WTC11 (cell line): ENCODE data around the gene BDH1. TPM values are rescaled to one million over a fixed set of nuclear protein-coding genes. Genes with fewer than 3 reads are reported as not detected.

ENCODE experiments used
- ATAC-seq: fragments of 200-7000 bp; cut with Tn5 transposase; 2 replicates; pipeline ENCODE4 v1.10.0; 2021; ENCODE audit warnings: mild to moderate bottlenecking, moderate library complexity
- CTCF ChIA-PET: fragments of 300-600 bp; sonication (Branson Sonifier 250); formaldehyde crosslinking; loops from one replicate; lab custom pipeline; 2021; ENCODE audit warnings: antibody characterized with exemption; lab: Charles Lee
- POLR2A ChIA-PET: fragments of 350-600 bp; sonication (Branson Sonifier 250); formaldehyde crosslinking; loops from one replicate; lab custom pipeline; 2021; ENCODE audit warnings: antibody characterized with exemption; lab: Charles Lee
- DNase-seq: peaks from one replicate; pipeline ENCODE4 v3.0.0; 2021; ENCODE audit warnings: low spot score
- H3K27ac Mint-ChIP-seq: 2 replicates; pipeline ENCODE4 v1.8.0; 2021; ENCODE audit warnings: mixed read lengths
- H3K27me3 Mint-ChIP-seq: 2 replicates; pipeline ENCODE4 v1.8.0; 2021; ENCODE audit warnings: low read depth, mild to moderate bottlenecking, moderate library complexity, mixed read lengths
- H3K36me3 Mint-ChIP-seq: 2 replicates; pipeline ENCODE4 v1.8.0; 2021; ENCODE audit warnings: mixed read lengths
- H3K4me1 Mint-ChIP-seq: 2 replicates; pipeline ENCODE4 v1.8.0; 2022; ENCODE audit warnings: mixed read lengths
- H3K4me3 Mint-ChIP-seq: 2 replicates; pipeline ENCODE4 v1.8.0; 2021; ENCODE audit warnings: mild to moderate bottlenecking, moderate library complexity, mixed read lengths
- H3K9me3 Mint-ChIP-seq: 2 replicates; pipeline ENCODE4 v1.8.0; 2021; ENCODE audit warnings: mixed read lengths
- ELF4 ChIP-seq: sonication (generic); formaldehyde crosslinking; IDR thresholded peaks from 2 replicates; pipeline ENCODE4 v1.8.1; 2022; ENCODE audit warnings: low read depth, mild to moderate bottlenecking, moderate library complexity, missing genetic modification reagents
- ESRRA ChIP-seq: sonication (generic); formaldehyde crosslinking; IDR thresholded peaks from 2 replicates; pipeline ENCODE4 v1.8.1; 2022; ENCODE audit warnings: mild to moderate bottlenecking, missing genetic modification reagents, borderline replicate concordance
- ETV6 ChIP-seq: sonication (generic); formaldehyde crosslinking; IDR thresholded peaks from 2 replicates; pipeline ENCODE4 v1.8.1; 2022; ENCODE audit warnings: mild to moderate bottlenecking, missing genetic modification reagents
- FOXJ3 ChIP-seq: sonication (generic); formaldehyde crosslinking; IDR thresholded peaks from 2 replicates; pipeline ENCODE4 v1.9.0; 2021; ENCODE audit warnings: missing genetic modification reagents, mild to moderate bottlenecking, borderline replicate concordance
- FOXK1 ChIP-seq: sonication (generic); formaldehyde crosslinking; IDR thresholded peaks from 2 replicates; pipeline ENCODE4 v1.8.0; 2022; ENCODE audit warnings: mild to moderate bottlenecking, moderate library complexity, missing genetic modification reagents
- GRHL2 ChIP-seq: fragments of 250-450 bp; sonication (Bioruptor Pico); IDR thresholded peaks from 2 replicates; pipeline ENCODE4 v1.8.0; 2022; ENCODE audit warnings: mild to moderate bottlenecking, moderate library complexity; ENCODE audit not compliant: insufficient replicate concordance, severe bottlenecking
- NR1H2 ChIP-seq: sonication (generic); formaldehyde crosslinking; IDR thresholded peaks from 2 replicates; pipeline ENCODE4 v1.9.0; 2021; ENCODE audit warnings: mild to moderate bottlenecking, moderate library complexity, missing genetic modification reagents
- PRRX2 ChIP-seq: fragments of 250-450 bp; sonication (Bioruptor Pico); IDR thresholded peaks from 2 replicates; pipeline ENCODE4 v1.8.0; 2021; ENCODE audit warnings: mild to moderate bottlenecking
- RELA ChIP-seq: sonication (generic); formaldehyde crosslinking; IDR thresholded peaks from 2 replicates; pipeline ENCODE4 v1.8.1; 2022; ENCODE audit warnings: missing genetic modification reagents, mild to moderate bottlenecking, borderline replicate concordance
- SMAD4 ChIP-seq: sonication (generic); formaldehyde crosslinking; IDR thresholded peaks from 2 replicates; pipeline ENCODE4 v1.8.0; 2022; ENCODE audit warnings: mild to moderate bottlenecking, missing genetic modification reagents
- SP1 ChIP-seq: sonication (generic); formaldehyde crosslinking; conservative IDR thresholded peaks from 2 replicates; pipeline ENCODE4 v1.8.1; 2022; ENCODE audit warnings: missing genetic modification reagents
- TCF7 ChIP-seq: sonication (generic); formaldehyde crosslinking; IDR thresholded peaks from 2 replicates; pipeline ENCODE4 v1.8.0; 2022; ENCODE audit warnings: mild to moderate bottlenecking, low read depth, missing genetic modification reagents, moderate library complexity
- TP53 ChIP-seq: sonication (generic); formaldehyde crosslinking; IDR thresholded peaks from 2 replicates; pipeline ENCODE4 v1.8.1; 2023; ENCODE audit warnings: mild to moderate bottlenecking, missing genetic modification reagents
- ZNF138 ChIP-seq: sonication (generic); formaldehyde crosslinking; conservative IDR thresholded peaks from 2 replicates; pipeline ENCODE4 v1.8.1; 2022; ENCODE audit warnings: mild to moderate bottlenecking, moderate library complexity, missing genetic modification reagents
- ZNF317 ChIP-seq: sonication (generic); formaldehyde crosslinking; IDR thresholded peaks from 2 replicates; pipeline ENCODE4 v1.8.1; 2023; ENCODE audit warnings: low read depth, mild to moderate bottlenecking, moderate library complexity, missing genetic modification reagents, borderline replicate concordance
- ZNF423 ChIP-seq: fragments of 250-450 bp; sonication (Bioruptor Pico); IDR thresholded peaks from 2 replicates; pipeline ENCODE4 v2.1.2; 2022; ENCODE audit warnings: mild to moderate bottlenecking, moderate library complexity
- total RNA-seq: library from RNA; stranded (reverse); gene quantifications from 3 replicates; pipeline ENCODE4 v1.2.3, GENCODE V29; 2021
- TF ChIP-seq, protein P1 (sequence below): fragments of 250-450 bp; sonication (Bioruptor Pico); IDR thresholded peaks from 2 replicates; pipeline ENCODE4 v1.9.0; 2021; ENCODE audit warnings: mild to moderate bottlenecking
- TF ChIP-seq, protein P2 (sequence below): sonication (generic); formaldehyde crosslinking; IDR thresholded peaks from 2 replicates; pipeline ENCODE4 v1.8.1; 2022; ENCODE audit warnings: low read depth, missing genetic modification reagents, borderline replicate concordance
- TF ChIP-seq, protein P3 (sequence below): sonication (generic); formaldehyde crosslinking; IDR thresholded peaks from 2 replicates; pipeline ENCODE4 v1.8.1; 2023; ENCODE audit warnings: mild to moderate bottlenecking, missing genetic modification reagents, moderate library complexity
- TF ChIP-seq, protein P4 (sequence below): sonication (generic); formaldehyde crosslinking; IDR thresholded peaks from 2 replicates; pipeline ENCODE4 v1.8.1; 2022; ENCODE audit warnings: mild to moderate bottlenecking, moderate library complexity, missing genetic modification reagents
- TF ChIP-seq, protein P5 (sequence below): sonication (generic); formaldehyde crosslinking; IDR thresholded peaks from 2 replicates; pipeline ENCODE4 v1.8.0; 2022; ENCODE audit warnings: mild to moderate bottlenecking, missing genetic modification reagents
- TF ChIP-seq, protein P6 (sequence below): sonication (generic); formaldehyde crosslinking; IDR thresholded peaks from 2 replicates; pipeline ENCODE4 v1.8.1; 2023; ENCODE audit warnings: mild to moderate bottlenecking, missing genetic modification reagents
- TF ChIP-seq, protein P7 (sequence below): sonication (generic); formaldehyde crosslinking; IDR thresholded peaks from 2 replicates; pipeline ENCODE4 v1.8.1; 2023; ENCODE audit warnings: mild to moderate bottlenecking, missing genetic modification reagents, borderline replicate concordance

BDH1 gene
- total RNA-seq, 1 experiment from 2014 or later: 26.8 TPM

DNA sequence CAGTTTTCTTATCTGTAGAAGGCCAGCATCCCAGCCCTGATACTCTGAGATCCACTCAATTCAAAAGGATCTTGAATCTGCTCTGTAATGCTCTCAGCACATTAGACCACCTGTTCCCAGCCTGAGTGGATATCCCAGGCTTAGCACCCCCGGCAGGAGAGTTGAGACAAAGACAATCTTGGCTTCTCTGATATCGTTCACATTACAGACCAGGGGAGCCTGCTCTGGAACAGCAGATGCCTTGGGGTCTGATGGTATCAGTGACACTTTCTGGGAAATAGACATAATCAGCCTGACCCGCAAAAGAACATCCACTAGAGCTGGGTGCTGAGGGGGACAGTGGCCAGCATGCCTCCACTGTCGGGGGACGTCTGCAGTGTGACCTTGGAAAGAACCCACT lies 70.6 kb downstream of the BDH1 start (continued):
- TF ChIP-seq, protein P1, sequence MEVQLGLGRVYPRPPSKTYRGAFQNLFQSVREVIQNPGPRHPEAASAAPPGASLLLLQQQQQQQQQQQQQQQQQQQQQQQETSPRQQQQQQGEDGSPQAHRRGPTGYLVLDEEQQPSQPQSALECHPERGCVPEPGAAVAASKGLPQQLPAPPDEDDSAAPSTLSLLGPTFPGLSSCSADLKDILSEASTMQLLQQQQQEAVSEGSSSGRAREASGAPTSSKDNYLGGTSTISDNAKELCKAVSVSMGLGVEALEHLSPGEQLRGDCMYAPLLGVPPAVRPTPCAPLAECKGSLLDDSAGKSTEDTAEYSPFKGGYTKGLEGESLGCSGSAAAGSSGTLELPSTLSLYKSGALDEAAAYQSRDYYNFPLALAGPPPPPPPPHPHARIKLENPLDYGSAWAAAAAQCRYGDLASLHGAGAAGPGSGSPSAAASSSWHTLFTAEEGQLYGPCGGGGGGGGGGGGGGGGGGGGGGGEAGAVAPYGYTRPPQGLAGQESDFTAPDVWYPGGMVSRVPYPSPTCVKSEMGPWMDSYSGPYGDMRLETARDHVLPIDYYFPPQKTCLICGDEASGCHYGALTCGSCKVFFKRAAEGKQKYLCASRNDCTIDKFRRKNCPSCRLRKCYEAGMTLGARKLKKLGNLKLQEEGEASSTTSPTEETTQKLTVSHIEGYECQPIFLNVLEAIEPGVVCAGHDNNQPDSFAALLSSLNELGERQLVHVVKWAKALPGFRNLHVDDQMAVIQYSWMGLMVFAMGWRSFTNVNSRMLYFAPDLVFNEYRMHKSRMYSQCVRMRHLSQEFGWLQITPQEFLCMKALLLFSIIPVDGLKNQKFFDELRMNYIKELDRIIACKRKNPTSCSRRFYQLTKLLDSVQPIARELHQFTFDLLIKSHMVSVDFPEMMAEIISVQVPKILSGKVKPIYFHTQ (CRISPR knock-in tag): no peak
- TF ChIP-seq NR1H2 (CRISPR knock-in tag) (no peak), TCF7 (CRISPR knock-in tag) (no peak), ZNF423 (no peak), SMAD4 (CRISPR knock-in tag) (no peak), PRRX2 (CRISPR knock-in tag) (no peak)
- TF ChIP-seq, protein P2, sequence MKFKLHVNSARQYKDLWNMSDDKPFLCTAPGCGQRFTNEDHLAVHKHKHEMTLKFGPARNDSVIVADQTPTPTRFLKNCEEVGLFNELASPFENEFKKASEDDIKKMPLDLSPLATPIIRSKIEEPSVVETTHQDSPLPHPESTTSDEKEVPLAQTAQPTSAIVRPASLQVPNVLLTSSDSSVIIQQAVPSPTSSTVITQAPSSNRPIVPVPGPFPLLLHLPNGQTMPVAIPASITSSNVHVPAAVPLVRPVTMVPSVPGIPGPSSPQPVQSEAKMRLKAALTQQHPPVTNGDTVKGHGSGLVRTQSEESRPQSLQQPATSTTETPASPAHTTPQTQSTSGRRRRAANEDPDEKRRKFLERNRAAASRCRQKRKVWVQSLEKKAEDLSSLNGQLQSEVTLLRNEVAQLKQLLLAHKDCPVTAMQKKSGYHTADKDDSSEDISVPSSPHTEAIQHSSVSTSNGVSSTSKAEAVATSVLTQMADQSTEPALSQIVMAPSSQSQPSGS (CRISPR knock-in tag): no peak
- TF ChIP-seq, protein P3, sequence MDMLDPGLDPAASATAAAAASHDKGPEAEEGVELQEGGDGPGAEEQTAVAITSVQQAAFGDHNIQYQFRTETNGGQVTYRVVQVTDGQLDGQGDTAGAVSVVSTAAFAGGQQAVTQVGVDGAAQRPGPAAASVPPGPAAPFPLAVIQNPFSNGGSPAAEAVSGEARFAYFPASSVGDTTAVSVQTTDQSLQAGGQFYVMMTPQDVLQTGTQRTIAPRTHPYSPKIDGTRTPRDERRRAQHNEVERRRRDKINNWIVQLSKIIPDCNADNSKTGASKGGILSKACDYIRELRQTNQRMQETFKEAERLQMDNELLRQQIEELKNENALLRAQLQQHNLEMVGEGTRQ: no peak
- TF ChIP-seq, protein P4, sequence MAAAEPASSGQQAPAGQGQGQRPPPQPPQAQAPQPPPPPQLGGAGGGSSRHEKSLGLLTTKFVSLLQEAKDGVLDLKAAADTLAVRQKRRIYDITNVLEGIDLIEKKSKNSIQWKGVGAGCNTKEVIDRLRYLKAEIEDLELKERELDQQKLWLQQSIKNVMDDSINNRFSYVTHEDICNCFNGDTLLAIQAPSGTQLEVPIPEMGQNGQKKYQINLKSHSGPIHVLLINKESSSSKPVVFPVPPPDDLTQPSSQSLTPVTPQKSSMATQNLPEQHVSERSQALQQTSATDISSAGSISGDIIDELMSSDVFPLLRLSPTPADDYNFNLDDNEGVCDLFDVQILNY (CRISPR knock-in tag): no peak
- TF ChIP-seq, protein P5, sequence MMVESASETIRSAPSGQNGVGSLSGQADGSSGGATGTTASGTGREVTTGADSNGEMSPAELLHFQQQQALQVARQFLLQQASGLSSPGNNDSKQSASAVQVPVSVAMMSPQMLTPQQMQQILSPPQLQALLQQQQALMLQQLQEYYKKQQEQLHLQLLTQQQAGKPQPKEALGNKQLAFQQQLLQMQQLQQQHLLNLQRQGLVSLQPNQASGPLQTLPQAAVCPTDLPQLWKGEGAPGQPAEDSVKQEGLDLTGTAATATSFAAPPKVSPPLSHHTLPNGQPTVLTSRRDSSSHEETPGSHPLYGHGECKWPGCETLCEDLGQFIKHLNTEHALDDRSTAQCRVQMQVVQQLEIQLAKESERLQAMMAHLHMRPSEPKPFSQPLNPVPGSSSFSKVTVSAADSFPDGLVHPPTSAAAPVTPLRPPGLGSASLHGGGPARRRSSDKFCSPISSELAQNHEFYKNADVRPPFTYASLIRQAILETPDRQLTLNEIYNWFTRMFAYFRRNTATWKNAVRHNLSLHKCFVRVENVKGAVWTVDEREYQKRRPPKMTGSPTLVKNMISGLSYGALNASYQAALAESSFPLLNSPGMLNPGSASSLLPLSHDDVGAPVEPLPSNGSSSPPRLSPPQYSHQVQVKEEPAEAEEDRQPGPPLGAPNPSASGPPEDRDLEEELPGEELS: no peak

DNA sequence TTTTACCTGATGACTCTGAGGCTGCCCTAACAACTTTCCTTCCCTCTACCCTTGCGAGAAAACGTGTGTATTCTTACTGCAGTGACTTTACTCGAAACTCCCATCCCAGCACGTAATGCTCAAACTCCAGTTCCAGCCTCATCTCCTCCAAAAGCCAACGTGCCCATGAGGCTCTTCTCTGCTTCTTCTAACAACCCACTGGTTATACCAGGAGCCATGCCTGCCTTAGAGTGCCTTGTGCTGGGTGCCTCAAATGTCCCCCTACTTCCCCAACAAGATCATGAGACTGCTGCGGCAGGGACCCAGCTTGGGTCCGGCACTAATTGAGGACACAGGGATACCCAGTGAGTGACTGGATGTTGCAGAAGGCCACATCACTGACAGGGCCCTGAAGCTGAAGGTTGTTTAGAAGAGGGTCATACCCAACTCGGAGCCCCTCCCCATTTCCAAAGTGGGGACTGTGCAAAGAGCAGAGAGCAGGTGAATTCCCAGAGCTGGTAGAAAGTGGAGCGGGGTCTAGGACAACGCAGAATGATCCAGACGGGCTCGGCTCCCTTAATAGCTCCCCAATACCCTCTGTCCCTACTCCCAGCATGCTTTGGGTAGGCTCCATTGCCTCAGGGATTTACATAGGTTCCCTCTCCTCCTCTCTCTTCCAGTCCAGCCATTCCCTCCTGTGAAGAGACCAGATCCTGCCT lies 71.4 kb downstream of the BDH1 start:
- ChIA-PET POLR2A (no interaction called here), CTCF (no interaction called here)
- ATAC-seq (no peak), DNase-seq (no peak)
- Mint-ChIP-seq H3K36me3 (no peaks in the 10 kb centered on the region), H3K4me3 (no peak overlapping the region), H3K27ac (no peak overlapping the region), H3K27me3 (no peaks in the 10 kb centered on the region; the same call in 1 of the 2 replicates), H3K4me1 (peaks cover 24% of the 10 kb centered on the region), H3K9me3 (peaks cover 8% of the 10 kb centered on the region)
- TF ChIP-seq SP1 (CRISPR knock-in tag) (no peak), RELA (CRISPR knock-in tag) (no peak), ESRRA (CRISPR knock-in tag) (no peak), ZNF317 (CRISPR knock-in tag) (no peak), FOXK1 (CRISPR knock-in tag) (no peak), TCF7 (CRISPR knock-in tag) (no peak), ETV6 (CRISPR knock-in tag) (no peak), ZNF138 (CRISPR knock-in tag) (no peak), SMAD4 (CRISPR knock-in tag) (no peak), NR1H2 (CRISPR knock-in tag) (no peak), ELF4 (no peak), GRHL2 (CRISPR knock-in tag) (no peak), TP53 (CRISPR knock-in tag) (no peak), PRRX2 (CRISPR knock-in tag) (no peak), FOXJ3 (CRISPR knock-in tag) (no peak)
- TF ChIP-seq, protein P6, sequence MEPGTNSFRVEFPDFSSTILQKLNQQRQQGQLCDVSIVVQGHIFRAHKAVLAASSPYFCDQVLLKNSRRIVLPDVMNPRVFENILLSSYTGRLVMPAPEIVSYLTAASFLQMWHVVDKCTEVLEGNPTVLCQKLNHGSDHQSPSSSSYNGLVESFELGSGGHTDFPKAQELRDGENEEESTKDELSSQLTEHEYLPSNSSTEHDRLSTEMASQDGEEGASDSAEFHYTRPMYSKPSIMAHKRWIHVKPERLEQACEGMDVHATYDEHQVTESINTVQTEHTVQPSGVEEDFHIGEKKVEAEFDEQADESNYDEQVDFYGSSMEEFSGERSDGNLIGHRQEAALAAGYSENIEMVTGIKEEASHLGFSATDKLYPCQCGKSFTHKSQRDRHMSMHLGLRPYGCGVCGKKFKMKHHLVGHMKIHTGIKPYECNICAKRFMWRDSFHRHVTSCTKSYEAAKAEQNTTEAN (CRISPR knock-in tag): no peak
- TF ChIP-seq, protein P7, sequence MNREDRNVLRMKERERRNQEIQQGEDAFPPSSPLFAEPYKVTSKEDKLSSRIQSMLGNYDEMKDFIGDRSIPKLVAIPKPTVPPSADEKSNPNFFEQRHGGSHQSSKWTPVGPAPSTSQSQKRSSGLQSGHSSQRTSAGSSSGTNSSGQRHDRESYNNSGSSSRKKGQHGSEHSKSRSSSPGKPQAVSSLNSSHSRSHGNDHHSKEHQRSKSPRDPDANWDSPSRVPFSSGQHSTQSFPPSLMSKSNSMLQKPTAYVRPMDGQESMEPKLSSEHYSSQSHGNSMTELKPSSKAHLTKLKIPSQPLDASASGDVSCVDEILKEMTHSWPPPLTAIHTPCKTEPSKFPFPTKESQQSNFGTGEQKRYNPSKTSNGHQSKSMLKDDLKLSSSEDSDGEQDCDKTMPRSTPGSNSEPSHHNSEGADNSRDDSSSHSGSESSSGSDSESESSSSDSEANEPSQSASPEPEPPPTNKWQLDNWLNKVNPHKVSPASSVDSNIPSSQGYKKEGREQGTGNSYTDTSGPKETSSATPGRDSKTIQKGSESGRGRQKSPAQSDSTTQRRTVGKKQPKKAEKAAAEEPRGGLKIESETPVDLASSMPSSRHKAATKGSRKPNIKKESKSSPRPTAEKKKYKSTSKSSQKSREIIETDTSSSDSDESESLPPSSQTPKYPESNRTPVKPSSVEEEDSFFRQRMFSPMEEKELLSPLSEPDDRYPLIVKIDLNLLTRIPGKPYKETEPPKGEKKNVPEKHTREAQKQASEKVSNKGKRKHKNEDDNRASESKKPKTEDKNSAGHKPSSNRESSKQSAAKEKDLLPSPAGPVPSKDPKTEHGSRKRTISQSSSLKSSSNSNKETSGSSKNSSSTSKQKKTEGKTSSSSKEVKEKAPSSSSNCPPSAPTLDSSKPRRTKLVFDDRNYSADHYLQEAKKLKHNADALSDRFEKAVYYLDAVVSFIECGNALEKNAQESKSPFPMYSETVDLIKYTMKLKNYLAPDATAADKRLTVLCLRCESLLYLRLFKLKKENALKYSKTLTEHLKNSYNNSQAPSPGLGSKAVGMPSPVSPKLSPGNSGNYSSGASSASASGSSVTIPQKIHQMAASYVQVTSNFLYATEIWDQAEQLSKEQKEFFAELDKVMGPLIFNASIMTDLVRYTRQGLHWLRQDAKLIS: no peak
